Fibroblast of lung (primary cell): ENCODE results near the gene YWHAG.

ENCODE experiments used
- CTCF ChIP-seq, 2 donors: IDR thresholded peaks in 1 of 2; conservative IDR thresholded peaks in 1 of 2; 1 replicate in 1 of 2; 2 replicates in 1 of 2; pipeline ENCODE4 v1.5.1; 2011 to 2012; ENCODE audit warnings: low read length in 2 of 2, control low read depth in 1 of 2, inconsistent platforms in 1 of 2, low read depth in 1 of 2, mild to moderate bottlenecking in 1 of 2
- EZH2 ChIP-seq: IDR thresholded peaks from 2 replicates; pipeline ENCODE4 v1.5.1; 2012; ENCODE audit warnings: low read length, control low read depth, mild to moderate bottlenecking; ENCODE audit errors: missing control alignments

GRCh38 chr7:76281706-76282343, 77.0 kb downstream of the YWHAG start:
- TF ChIP-seq CTCF (conservative IDR thresholded peaks at IDR 0.05 in 1 of 2, IDR thresholded peaks at IDR 0.05 in 1 of 2; ENCODE audit: low read depth in 1 of 2, low read length in 2 of 2) = no peak
- peak; percentile 56 for TF ChIP-seq EZH2
